WTC11 (cell line): Measurements from ENCODE around the gene DOK3. TPM values are rescaled to one million over a fixed set of nuclear protein-coding genes. Genes with fewer than 3 reads are reported as not detected.

Source experiments
- ATAC-seq: fragments of 200-7000 bp; cut with Tn5 transposase; 2 replicates; pipeline ENCODE4 v1.10.0; 2021; ENCODE audit warnings: mild to moderate bottlenecking, moderate library complexity
- CTCF ChIA-PET: fragments of 300-600 bp; sonication (Branson Sonifier 250); formaldehyde crosslinking; loops from one replicate; lab custom pipeline; 2021; ENCODE audit warnings: antibody characterized with exemption; lab: Charles Lee
- POLR2A ChIA-PET: fragments of 350-600 bp; sonication (Branson Sonifier 250); formaldehyde crosslinking; loops from one replicate; lab custom pipeline; 2021; ENCODE audit warnings: antibody characterized with exemption; lab: Charles Lee
- DNase-seq: peaks from one replicate; pipeline ENCODE4 v3.0.0; 2021; ENCODE audit warnings: low spot score
- H3K27ac Mint-ChIP-seq: 2 replicates; pipeline ENCODE4 v1.8.0; 2021; ENCODE audit warnings: mixed read lengths
- H3K27me3 Mint-ChIP-seq: 2 replicates; pipeline ENCODE4 v1.8.0; 2021; ENCODE audit warnings: low read depth, mild to moderate bottlenecking, moderate library complexity, mixed read lengths
- H3K36me3 Mint-ChIP-seq: 2 replicates; pipeline ENCODE4 v1.8.0; 2021; ENCODE audit warnings: mixed read lengths
- H3K4me1 Mint-ChIP-seq: 2 replicates; pipeline ENCODE4 v1.8.0; 2022; ENCODE audit warnings: mixed read lengths
- H3K4me3 Mint-ChIP-seq: 2 replicates; pipeline ENCODE4 v1.8.0; 2021; ENCODE audit warnings: mild to moderate bottlenecking, moderate library complexity, mixed read lengths
- H3K9me3 Mint-ChIP-seq: 2 replicates; pipeline ENCODE4 v1.8.0; 2021; ENCODE audit warnings: mixed read lengths
- CREB1 ChIP-seq: sonication (generic); formaldehyde crosslinking; IDR thresholded peaks from 2 replicates; pipeline ENCODE4 v1.8.0; 2023; ENCODE audit warnings: mild to moderate bottlenecking, missing genetic modification reagents
- CREM ChIP-seq: sonication (generic); formaldehyde crosslinking; IDR thresholded peaks from 2 replicates; pipeline ENCODE4 v1.8.1; 2022; ENCODE audit warnings: mild to moderate bottlenecking, missing genetic modification reagents, moderate library complexity
- FOXP1 ChIP-seq: sonication (generic); formaldehyde crosslinking; IDR thresholded peaks from 2 replicates; pipeline ENCODE4 v1.8.0; 2022; ENCODE audit warnings: missing genetic modification reagents, mild to moderate bottlenecking, moderate library complexity, borderline replicate concordance
- GABPB1 ChIP-seq: sonication (generic); formaldehyde crosslinking; IDR thresholded peaks from 2 replicates; pipeline ENCODE4 v1.8.1; 2023; ENCODE audit warnings: mild to moderate bottlenecking, missing genetic modification reagents
- GRHL2 ChIP-seq: fragments of 250-450 bp; sonication (Bioruptor Pico); IDR thresholded peaks from 2 replicates; pipeline ENCODE4 v1.8.0; 2022; ENCODE audit warnings: mild to moderate bottlenecking, moderate library complexity; ENCODE audit not compliant: insufficient replicate concordance, severe bottlenecking
- JUN ChIP-seq: sonication (generic); formaldehyde crosslinking; IDR thresholded peaks from 2 replicates; pipeline ENCODE4 v1.8.0; 2023; ENCODE audit warnings: mild to moderate bottlenecking, missing genetic modification reagents
- MXD4 ChIP-seq: fragments of 250-450 bp; sonication (Bioruptor Pico); IDR thresholded peaks from 2 replicates; pipeline ENCODE4 v1.8.0; 2021; ENCODE audit warnings: mild to moderate bottlenecking, moderate library complexity, borderline replicate concordance
- MYBL2 ChIP-seq: sonication (generic); formaldehyde crosslinking; IDR thresholded peaks from 2 replicates; pipeline ENCODE4 v1.8.1; 2023; ENCODE audit warnings: mild to moderate bottlenecking, moderate library complexity, missing genetic modification reagents
- PRRX2 ChIP-seq: fragments of 250-450 bp; sonication (Bioruptor Pico); IDR thresholded peaks from 2 replicates; pipeline ENCODE4 v1.8.0; 2021; ENCODE audit warnings: mild to moderate bottlenecking
- SMAD3 ChIP-seq: sonication (generic); formaldehyde crosslinking; IDR thresholded peaks from 2 replicates; pipeline ENCODE4 v1.8.0; 2022; ENCODE audit warnings: missing genetic modification reagents, mild to moderate bottlenecking, borderline replicate concordance
- TEAD1 ChIP-seq: sonication (generic); formaldehyde crosslinking; IDR thresholded peaks from 2 replicates; pipeline ENCODE4 v1.8.0; 2022; ENCODE audit warnings: mild to moderate bottlenecking, missing genetic modification reagents
- ZNF263 ChIP-seq: sonication (generic); formaldehyde crosslinking; IDR thresholded peaks from 2 replicates; pipeline ENCODE4 v1.8.1; 2022; ENCODE audit warnings: low read depth, mild to moderate bottlenecking, moderate library complexity, missing genetic modification reagents
- ZNF423 ChIP-seq: fragments of 250-450 bp; sonication (Bioruptor Pico); IDR thresholded peaks from 2 replicates; pipeline ENCODE4 v2.1.2; 2022; ENCODE audit warnings: mild to moderate bottlenecking, moderate library complexity
- total RNA-seq: library from RNA; stranded (reverse); gene quantifications from 3 replicates; pipeline ENCODE4 v1.2.3, GENCODE V29; 2021
- TF ChIP-seq, protein P1 (sequence below): sonication (generic); formaldehyde crosslinking; IDR thresholded peaks from 2 replicates; pipeline ENCODE4 v1.8.0; 2023; ENCODE audit warnings: mild to moderate bottlenecking, missing genetic modification reagents
- TF ChIP-seq, protein P2 (sequence below): sonication (generic); formaldehyde crosslinking; IDR thresholded peaks from 2 replicates; pipeline ENCODE4 v1.8.0; 2022; ENCODE audit warnings: mild to moderate bottlenecking, missing genetic modification reagents
- TF ChIP-seq, protein P3 (sequence below): sonication (generic); formaldehyde crosslinking; conservative IDR thresholded peaks from 2 replicates; pipeline ENCODE4 v1.8.1; 2022; ENCODE audit warnings: mild to moderate bottlenecking, missing genetic modification reagents
- TF ChIP-seq, protein P4 (sequence below): sonication (generic); formaldehyde crosslinking; IDR thresholded peaks from 2 replicates; pipeline ENCODE4 v1.8.1; 2022; ENCODE audit warnings: low read depth, mild to moderate bottlenecking, moderate library complexity, missing genetic modification reagents, borderline replicate concordance
- TF ChIP-seq, protein P5 (sequence below): sonication (generic); formaldehyde crosslinking; IDR thresholded peaks from 2 replicates; pipeline ENCODE4 v1.8.0; 2023; ENCODE audit warnings: missing genetic modification reagents, mild to moderate bottlenecking, borderline replicate concordance
- TF ChIP-seq, protein P6 (sequence below): fragments of 250-450 bp; sonication (Bioruptor Pico); IDR thresholded peaks from 2 replicates; pipeline ENCODE4 v1.9.0; 2021; ENCODE audit warnings: mild to moderate bottlenecking
- TF ChIP-seq, protein P7 (sequence below): fragments of 200-600 bp; IDR thresholded peaks from 2 replicates; pipeline ENCODE4 v1.8.0; 2022; ENCODE audit warnings: antibody characterized with exemption

The DOK3 gene
- total RNA-seq, 1 experiment from 2014 or later: 9.9 TPM

DNA sequence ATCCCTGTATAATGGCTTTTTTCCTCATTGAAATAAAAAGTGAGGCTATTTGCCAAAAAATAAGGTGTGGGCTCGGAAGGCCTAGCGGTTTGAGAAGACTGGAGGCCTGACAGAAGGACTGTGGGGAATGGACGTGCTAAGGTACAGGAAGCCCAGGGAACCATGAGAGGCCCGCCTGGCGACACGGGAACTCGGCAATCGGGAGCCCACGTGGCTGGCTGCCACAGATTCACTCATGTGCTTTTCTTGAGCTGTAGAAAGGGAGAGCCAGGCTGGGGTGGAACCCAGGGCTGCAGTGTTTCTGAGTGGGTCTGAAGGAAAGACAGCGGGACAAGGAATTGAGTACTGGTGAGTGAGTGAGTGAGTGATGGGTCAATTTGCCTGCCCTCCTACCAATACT is 19.0 kb upstream of the DOK3 start:
- Mint-ChIP-seq H3K4me3 (no peak overlapping the region), H3K27ac (no peak overlapping the region), H3K4me1 (no peaks in the 10 kb centered on the region), H3K9me3 (no peaks in the 10 kb centered on the region), H3K36me3 (peaks cover 28% of the 10 kb centered on the region), H3K27me3 (no peaks in the 10 kb centered on the region)
- TF ChIP-seq MXD4 (CRISPR knock-in tag): no peak
- no peak for TF ChIP-seq TEAD1 (CRISPR knock-in tag)
- no peak for TF ChIP-seq CREM (CRISPR knock-in tag)
- TF ChIP-seq ZNF263 (CRISPR knock-in tag): no peak
- no peak for TF ChIP-seq ZNF423 (CRISPR knock-in tag)
- ATAC-seq (no peak), DNase-seq (no peak)
- ChIA-PET POLR2A (no interaction called here), CTCF (interaction anchor here (1.6 kb wide), 1 partner anchor 28 kb away, joined by 4 read pairs; no protein-coding TSS in a partner anchor)

DNA sequence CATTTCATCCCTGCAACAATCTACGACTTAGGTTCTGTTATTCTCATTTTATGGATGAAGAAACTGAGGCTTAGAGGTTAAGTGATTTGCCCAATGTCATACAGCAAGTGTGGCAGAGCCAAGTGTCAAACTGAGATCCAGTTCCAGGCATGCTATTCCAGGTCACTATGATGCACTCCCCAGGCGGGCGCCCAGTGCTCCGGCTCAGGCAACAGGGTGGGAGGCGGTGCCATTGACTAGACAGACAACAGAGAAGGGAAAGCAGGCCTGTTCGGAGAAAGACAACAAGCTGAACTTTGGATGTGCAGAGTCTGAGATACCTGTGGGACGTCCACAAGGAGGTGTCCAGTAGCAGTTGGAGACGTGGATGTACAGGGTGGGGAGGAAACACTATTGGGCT is 18.0 kb upstream of the DOK3 start:
- H3K27ac Mint-ChIP-seq: no peak overlapping the region
- no peaks in the 10 kb centered on the region for H3K27me3 Mint-ChIP-seq
- CTCF ChIA-PET: interaction anchor here (1.6 kb wide), 1 partner anchor 27 kb away, joined by 4 read pairs; no protein-coding TSS in a partner anchor
- H3K36me3 Mint-ChIP-seq: peaks cover 28% of the 10 kb centered on the region
- H3K4me3 Mint-ChIP-seq: no peak overlapping the region
- ATAC-seq (no peak), DNase-seq (no peak)
- TF ChIP-seq, protein P1, sequence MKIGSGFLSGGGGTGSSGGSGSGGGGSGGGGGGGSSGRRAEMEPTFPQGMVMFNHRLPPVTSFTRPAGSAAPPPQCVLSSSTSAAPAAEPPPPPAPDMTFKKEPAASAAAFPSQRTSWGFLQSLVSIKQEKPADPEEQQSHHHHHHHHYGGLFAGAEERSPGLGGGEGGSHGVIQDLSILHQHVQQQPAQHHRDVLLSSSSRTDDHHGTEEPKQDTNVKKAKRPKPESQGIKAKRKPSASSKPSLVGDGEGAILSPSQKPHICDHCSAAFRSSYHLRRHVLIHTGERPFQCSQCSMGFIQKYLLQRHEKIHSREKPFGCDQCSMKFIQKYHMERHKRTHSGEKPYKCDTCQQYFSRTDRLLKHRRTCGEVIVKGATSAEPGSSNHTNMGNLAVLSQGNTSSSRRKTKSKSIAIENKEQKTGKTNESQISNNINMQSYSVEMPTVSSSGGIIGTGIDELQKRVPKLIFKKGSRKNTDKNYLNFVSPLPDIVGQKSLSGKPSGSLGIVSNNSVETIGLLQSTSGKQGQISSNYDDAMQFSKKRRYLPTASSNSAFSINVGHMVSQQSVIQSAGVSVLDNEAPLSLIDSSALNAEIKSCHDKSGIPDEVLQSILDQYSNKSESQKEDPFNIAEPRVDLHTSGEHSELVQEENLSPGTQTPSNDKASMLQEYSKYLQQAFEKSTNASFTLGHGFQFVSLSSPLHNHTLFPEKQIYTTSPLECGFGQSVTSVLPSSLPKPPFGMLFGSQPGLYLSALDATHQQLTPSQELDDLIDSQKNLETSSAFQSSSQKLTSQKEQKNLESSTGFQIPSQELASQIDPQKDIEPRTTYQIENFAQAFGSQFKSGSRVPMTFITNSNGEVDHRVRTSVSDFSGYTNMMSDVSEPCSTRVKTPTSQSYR: no peak
- TF ChIP-seq MYBL2 (no peak), SMAD3 (no peak), GABPB1 (CRISPR knock-in tag) (no peak), GRHL2 (CRISPR knock-in tag) (no peak), CREB1 (CRISPR knock-in tag) (no peak), PRRX2 (no peak), FOXP1 (CRISPR knock-in tag) (no peak), JUN (CRISPR knock-in tag) (no peak)
- TF ChIP-seq, protein P2, sequence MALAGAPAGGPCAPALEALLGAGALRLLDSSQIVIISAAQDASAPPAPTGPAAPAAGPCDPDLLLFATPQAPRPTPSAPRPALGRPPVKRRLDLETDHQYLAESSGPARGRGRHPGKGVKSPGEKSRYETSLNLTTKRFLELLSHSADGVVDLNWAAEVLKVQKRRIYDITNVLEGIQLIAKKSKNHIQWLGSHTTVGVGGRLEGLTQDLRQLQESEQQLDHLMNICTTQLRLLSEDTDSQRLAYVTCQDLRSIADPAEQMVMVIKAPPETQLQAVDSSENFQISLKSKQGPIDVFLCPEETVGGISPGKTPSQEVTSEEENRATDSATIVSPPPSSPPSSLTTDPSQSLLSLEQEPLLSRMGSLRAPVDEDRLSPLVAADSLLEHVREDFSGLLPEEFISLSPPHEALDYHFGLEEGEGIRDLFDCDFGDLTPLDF: no peak
- TF ChIP-seq, protein P3, sequence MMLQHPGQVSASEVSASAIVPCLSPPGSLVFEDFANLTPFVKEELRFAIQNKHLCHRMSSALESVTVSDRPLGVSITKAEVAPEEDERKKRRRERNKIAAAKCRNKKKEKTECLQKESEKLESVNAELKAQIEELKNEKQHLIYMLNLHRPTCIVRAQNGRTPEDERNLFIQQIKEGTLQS (CRISPR knock-in tag): no peak
- TF ChIP-seq, protein P4, sequence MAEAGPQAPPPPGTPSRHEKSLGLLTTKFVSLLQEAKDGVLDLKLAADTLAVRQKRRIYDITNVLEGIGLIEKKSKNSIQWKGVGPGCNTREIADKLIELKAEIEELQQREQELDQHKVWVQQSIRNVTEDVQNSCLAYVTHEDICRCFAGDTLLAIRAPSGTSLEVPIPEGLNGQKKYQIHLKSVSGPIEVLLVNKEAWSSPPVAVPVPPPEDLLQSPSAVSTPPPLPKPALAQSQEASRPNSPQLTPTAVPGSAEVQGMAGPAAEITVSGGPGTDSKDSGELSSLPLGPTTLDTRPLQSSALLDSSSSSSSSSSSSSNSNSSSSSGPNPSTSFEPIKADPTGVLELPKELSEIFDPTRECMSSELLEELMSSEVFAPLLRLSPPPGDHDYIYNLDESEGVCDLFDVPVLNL (CRISPR knock-in tag): no peak
- TF ChIP-seq, protein P5, sequence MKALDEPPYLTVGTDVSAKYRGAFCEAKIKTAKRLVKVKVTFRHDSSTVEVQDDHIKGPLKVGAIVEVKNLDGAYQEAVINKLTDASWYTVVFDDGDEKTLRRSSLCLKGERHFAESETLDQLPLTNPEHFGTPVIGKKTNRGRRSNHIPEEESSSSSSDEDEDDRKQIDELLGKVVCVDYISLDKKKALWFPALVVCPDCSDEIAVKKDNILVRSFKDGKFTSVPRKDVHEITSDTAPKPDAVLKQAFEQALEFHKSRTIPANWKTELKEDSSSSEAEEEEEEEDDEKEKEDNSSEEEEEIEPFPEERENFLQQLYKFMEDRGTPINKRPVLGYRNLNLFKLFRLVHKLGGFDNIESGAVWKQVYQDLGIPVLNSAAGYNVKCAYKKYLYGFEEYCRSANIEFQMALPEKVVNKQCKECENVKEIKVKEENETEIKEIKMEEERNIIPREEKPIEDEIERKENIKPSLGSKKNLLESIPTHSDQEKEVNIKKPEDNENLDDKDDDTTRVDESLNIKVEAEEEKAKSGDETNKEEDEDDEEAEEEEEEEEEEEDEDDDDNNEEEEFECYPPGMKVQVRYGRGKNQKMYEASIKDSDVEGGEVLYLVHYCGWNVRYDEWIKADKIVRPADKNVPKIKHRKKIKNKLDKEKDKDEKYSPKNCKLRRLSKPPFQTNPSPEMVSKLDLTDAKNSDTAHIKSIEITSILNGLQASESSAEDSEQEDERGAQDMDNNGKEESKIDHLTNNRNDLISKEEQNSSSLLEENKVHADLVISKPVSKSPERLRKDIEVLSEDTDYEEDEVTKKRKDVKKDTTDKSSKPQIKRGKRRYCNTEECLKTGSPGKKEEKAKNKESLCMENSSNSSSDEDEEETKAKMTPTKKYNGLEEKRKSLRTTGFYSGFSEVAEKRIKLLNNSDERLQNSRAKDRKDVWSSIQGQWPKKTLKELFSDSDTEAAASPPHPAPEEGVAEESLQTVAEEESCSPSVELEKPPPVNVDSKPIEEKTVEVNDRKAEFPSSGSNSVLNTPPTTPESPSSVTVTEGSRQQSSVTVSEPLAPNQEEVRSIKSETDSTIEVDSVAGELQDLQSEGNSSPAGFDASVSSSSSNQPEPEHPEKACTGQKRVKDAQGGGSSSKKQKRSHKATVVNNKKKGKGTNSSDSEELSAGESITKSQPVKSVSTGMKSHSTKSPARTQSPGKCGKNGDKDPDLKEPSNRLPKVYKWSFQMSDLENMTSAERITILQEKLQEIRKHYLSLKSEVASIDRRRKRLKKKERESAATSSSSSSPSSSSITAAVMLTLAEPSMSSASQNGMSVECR (CRISPR knock-in tag): no peak
- TF ChIP-seq, protein P6, sequence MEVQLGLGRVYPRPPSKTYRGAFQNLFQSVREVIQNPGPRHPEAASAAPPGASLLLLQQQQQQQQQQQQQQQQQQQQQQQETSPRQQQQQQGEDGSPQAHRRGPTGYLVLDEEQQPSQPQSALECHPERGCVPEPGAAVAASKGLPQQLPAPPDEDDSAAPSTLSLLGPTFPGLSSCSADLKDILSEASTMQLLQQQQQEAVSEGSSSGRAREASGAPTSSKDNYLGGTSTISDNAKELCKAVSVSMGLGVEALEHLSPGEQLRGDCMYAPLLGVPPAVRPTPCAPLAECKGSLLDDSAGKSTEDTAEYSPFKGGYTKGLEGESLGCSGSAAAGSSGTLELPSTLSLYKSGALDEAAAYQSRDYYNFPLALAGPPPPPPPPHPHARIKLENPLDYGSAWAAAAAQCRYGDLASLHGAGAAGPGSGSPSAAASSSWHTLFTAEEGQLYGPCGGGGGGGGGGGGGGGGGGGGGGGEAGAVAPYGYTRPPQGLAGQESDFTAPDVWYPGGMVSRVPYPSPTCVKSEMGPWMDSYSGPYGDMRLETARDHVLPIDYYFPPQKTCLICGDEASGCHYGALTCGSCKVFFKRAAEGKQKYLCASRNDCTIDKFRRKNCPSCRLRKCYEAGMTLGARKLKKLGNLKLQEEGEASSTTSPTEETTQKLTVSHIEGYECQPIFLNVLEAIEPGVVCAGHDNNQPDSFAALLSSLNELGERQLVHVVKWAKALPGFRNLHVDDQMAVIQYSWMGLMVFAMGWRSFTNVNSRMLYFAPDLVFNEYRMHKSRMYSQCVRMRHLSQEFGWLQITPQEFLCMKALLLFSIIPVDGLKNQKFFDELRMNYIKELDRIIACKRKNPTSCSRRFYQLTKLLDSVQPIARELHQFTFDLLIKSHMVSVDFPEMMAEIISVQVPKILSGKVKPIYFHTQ: no peak
- TF ChIP-seq, protein P7, sequence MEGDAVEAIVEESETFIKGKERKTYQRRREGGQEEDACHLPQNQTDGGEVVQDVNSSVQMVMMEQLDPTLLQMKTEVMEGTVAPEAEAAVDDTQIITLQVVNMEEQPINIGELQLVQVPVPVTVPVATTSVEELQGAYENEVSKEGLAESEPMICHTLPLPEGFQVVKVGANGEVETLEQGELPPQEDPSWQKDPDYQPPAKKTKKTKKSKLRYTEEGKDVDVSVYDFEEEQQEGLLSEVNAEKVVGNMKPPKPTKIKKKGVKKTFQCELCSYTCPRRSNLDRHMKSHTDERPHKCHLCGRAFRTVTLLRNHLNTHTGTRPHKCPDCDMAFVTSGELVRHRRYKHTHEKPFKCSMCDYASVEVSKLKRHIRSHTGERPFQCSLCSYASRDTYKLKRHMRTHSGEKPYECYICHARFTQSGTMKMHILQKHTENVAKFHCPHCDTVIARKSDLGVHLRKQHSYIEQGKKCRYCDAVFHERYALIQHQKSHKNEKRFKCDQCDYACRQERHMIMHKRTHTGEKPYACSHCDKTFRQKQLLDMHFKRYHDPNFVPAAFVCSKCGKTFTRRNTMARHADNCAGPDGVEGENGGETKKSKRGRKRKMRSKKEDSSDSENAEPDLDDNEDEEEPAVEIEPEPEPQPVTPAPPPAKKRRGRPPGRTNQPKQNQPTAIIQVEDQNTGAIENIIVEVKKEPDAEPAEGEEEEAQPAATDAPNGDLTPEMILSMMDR: no peak
- no peaks in the 10 kb centered on the region for H3K9me3 Mint-ChIP-seq
- POLR2A ChIA-PET: interaction anchor here (1.2 kb wide), 1 partner anchor 30 kb away, joined by 3 read pairs; the partner anchor contains the start of gene PDLIM7
- H3K4me1 Mint-ChIP-seq: no peaks in the 10 kb centered on the region
